TTC549 (cell line): ENCODE measurements around the gene RUFY4.
"Not testable (repeated sequence)": the region's sequence is repeated elsewhere in the genome, so short reads cannot be mapped to it uniquely, and the experiment has no call there.

Experiments used
- FAIRE-seq: peaks from 2 replicates; lab custom pipeline; 2012; peaks lifted over from hg19 to GRCh38; lab: Jason Lieb, UNC

The RUFY4 gene

DNA sequence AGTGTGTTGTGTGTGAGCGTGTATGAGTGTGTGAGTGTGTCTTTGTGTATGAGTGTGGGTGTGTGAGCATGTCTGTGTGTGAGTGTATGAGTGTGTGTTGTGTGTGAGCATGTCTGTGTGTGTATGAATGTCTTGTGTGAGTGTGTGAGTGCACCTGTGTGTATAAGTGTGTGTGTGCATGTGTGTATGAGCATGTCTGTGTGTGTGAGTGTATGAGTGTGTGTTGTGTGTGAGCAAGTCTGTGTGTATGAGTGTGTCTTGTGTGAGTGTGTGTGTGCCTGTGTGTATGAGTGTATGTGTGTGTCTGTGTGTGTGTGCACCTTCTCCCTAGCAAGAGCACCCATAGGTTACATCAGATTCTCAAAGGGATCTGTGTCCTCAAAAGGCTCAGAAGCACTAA is 37.8 kb upstream of the RUFY4 start:
- FAIRE-seq: no peak

DNA sequence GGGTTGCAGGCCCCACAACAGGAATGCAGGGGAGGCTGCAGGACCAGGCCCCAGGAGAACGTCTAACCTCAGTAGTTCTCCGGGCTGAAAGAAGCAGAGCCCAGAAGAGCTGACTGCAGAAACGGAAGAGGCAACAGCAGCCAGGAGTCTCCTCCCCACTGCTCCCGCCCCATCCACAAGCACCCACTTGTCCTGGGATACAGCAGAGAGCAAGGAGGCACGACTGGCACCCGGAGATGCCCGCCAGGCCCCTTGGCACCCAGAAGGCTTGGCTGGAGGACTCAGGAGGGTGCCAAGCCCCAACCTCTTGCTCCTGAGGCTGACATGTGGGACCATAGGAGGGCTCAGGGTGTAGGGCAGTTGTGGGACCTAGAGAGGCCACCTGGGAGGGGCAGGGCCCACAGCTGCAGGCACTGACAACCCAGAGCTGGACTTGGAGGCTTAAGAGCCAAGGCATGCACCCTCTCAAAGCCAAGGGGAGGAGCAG is 37.2 kb upstream of the RUFY4 start:
- no peak for FAIRE-seq

- no peak for FAIRE-seq
Measured at GRCh38 chr2:218032336-218033171, 36.5 kb upstream of the RUFY4 start.

- no peak for FAIRE-seq
Measured at GRCh38 chr2:218033208-218033589, 35.9 kb upstream of the RUFY4 start.

DNA sequence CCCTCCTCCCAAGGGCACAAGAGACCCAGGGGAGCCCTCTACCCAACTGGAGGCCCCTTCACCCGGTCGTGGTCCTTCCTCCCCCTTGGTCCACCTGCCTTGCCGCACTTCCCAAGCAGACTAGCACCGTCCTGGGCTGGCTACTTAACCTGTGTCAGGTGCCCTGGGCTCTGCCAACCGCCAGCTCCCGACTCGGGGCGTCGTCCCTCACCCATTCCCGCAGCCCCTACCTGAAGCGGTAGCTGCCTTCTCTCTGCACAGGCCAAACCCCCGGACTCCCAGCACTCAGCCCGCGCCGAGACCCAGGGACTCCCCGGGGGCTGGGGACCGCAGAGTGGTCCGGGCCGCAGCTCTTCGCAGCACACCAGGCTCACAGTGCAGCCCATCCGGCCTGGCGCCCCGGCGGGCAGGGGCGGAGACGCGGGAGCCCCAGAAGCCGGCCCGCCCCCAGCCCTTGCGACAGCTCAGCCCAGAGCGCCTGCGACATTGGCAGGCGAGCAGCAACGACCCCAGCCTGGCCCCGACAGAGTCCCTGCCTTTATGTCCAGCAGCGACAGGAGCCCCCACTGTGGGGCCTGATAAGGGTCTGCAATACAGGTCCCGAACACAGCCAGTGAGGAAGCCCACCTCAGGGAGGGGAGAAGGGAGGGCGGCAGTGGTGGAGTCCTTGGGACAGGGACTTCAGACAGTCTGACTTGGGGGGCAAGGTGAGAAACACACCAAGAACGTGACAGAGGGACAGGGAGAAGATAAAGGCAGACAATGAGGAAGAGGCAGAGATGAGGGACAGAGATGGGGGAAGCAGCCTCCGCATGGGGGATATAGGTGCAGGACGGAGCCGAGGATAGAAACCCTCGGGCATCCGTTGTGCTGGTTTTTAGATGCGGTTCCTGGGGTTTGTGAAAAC is 35.2 kb upstream of the RUFY4 start:
- FAIRE-seq: no peak

- FAIRE-seq: not testable (repeated sequence)
Measured at GRCh38 chr2:218034497-218035213, 34.4 kb upstream of the RUFY4 start.

- no peak for FAIRE-seq
Measured at GRCh38 chr2:218035463-218036100, 33.5 kb upstream of the RUFY4 start.

DNA sequence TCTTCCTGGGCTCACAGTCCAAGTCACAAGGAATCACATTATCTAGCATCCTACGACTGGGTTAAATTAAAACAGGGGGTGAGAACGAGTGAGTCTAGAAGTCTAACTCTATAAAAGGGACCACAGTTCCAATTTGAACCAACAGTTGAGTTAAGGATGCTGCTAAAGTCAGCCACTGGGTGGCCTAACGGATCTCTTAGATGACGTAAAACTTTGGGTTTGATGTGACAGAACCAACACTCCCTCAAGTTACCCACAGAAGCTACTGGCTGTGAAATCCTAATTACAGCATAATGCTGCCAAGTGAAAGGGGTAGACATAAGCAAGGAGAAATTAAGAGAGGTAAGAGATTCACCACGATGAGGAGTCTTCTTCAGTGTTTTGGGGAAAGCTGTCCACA is 32.7 kb upstream of the RUFY4 start:
- FAIRE-seq: no peak

GRCh38 chr2:218039171-218039570 is 29.9 kb upstream of the RUFY4 start:
- FAIRE-seq: no peak

DNA sequence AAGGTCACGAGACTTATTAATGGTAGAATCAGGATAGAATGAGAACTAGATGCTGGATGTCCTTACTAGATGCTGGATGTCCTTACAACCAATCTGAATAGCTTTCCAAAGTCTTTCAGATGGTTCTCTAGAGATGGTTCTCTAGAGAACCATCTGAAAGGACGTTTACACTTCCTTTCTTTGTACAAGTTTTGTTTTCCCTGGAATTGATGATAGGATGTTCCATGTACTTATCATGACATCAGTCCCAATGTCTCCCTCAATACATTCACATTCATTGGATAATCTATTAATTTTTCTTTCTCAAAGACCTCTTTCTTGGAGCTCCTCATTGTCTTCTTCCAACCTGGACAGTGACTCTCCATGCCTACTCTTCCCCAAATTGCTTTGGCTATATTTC is 28.2 kb upstream of the RUFY4 start:
- no peak for FAIRE-seq

DNA sequence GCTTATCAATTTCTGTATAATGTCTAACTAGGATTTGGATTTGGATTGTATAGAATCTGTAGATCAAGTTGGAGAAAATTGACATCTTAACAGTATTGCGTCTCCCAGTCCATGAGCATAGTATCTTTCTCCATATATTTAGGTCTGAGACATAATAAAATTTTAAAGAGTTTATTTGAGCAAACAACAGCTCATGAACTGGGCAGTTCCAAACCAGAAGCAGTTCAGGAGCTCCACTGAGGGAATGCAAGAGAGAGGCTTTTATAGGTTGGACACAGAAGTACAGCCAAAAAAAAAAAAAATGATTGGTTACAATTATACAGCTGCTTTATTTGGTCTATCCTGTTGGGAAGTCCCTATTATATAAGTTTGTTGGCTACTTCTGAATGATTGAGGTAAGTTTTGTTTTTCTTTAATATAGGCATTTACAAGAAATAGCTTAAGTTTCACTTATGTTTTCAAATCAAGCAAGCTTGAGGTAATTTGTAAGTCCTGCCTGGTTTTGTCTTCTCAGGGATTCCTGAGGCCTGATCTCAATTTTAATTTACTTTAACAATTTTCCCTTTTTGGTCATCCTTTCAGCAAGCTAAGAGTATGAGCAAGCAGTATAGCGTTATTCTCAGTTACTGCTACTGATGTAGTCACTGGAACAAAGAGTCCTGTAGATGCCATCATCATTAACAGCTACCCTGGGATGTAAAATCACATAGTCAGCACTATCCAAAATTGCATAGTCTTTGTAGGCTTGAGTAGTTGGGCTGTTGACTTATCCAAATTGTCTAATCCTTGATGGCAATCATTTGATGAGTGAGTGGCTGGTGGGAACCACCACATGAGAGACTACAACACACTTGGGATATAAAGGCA is 27.5 kb upstream of the RUFY4 start:
- no peak for FAIRE-seq

DNA sequence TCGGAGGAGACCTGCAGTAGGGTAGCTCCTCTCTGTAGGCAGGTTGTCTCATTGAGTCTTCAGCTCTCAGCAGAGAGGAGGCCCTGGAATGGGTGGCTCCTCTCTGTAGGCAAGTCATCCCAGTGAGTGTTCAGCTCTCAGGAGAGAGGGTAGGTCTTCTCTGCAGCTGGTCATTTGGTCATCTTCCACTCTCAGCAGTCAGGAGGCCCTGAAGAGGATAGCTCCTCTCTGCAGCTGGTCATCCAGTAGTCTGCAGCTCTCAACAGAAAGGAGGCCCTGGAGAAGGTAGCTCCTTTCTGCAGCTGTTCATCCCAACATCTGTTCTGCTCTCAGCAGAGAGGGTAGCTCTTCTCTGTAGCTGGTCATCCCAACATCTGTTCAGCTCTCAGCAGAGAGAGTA is 26.0 kb upstream of the RUFY4 start:
- no peak for FAIRE-seq

GRCh38 chr2:218043701-218044109 is 25.3 kb upstream of the RUFY4 start:
- no peak for FAIRE-seq

DNA sequence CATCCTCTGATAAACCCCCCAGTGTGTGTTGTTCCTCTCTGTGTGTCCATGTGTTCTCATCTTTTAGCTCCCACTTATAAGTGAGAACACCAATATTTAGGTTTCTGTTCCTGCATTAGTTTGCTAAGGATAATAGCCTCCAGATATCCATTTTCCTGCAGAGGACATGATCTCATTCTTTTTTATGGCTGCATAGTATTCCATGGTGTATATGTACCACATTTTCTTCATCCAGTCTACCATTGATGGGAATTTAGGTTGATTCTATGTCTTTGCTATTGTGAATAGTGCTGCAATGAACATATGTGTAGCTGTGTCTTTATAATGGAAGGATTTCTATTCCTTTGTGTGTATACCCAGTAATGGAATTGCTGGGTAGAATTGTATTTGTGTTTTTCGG is 24.5 kb upstream of the RUFY4 start:
- not testable (repeated sequence) for FAIRE-seq

DNA sequence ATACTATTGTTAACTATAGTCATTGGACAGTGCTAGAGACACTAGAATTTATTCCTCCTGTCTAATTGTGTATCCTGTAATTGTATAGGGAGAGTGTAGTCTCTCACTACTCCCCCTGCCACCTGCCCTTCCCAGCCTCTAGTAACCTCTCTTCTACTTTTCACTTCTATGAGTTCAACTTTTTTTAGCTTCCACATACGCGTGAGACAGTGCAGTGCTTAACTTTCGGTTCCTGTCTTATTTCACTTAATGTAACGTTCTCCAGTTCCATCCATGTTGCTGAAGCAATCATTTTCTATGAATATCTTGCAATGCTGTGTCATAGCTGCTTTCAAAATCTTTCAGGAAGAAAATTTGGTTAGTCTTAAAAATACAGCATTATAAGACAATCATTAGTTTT is 22.8 kb upstream of the RUFY4 start:
- FAIRE-seq: no peak

DNA sequence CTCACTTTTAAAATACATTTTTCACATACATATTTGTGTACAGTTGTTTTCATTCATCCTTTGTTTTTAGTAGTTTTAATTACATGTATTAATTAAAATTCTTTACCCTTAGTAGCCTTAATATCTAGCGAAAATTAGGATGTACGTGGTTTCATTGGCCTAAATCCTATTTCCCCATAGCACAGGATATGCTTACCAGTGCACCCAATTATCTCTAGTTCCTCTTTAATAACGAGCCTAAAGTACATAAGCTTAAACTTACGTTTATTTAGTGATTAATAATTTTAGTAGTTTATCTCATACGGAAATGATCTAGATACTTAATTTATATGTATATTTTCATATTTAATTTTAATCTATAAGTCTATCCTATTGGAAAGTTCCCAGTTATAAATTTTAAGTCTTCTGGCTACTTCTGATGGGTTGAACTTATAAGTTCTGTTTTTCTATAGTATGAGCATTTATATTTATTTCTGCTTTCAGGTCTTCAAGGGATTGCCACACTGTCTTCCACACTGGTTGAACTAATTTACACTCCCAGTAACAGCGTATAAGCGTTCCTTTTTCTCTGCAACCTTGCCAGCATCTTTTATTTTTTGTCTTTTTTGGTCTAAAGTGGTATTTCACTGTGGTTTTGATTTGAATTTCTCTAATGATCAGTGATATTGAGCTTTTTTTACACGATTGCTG is 21.4 kb upstream of the RUFY4 start:
- no peak for FAIRE-seq

DNA sequence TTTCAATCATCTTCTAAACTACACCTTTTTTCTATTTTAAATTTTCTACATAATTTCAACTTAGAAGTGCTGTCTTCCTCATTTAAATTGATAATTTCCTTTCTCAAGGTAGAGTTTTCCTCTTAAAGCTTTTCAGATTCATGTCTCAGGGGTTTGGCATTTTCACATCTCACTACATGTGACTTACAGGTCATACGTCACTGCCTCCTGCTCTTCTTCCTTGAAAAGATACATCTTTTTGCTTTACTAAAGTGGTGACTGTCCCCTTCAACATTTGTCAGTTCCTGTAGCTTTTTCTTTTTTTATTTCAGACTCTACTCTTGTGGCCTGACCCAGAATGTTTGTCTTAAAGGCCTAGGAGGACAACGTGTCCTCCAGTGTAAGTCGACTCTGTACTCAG is 17.1 kb upstream of the RUFY4 start:
- FAIRE-seq: no peak

- FAIRE-seq: no peak
Measured at GRCh38 chr2:218059289-218059688, 9.8 kb upstream of the RUFY4 start.

- no peak for FAIRE-seq
Measured at GRCh38 chr2:218060118-218060517, 8.9 kb upstream of the RUFY4 start.

GRCh38 chr2:218060950-218061660 is 7.9 kb upstream of the RUFY4 start:
- no peak for FAIRE-seq
